Left hindlimb (tissue), 1 donor: ENCODE data around the gene SPO11.

Source experiments
- DNase-seq: peaks from one replicate; pipeline ENCODE4 v3.0.0-alpha.2; 2018

Gene SPO11

DNA sequence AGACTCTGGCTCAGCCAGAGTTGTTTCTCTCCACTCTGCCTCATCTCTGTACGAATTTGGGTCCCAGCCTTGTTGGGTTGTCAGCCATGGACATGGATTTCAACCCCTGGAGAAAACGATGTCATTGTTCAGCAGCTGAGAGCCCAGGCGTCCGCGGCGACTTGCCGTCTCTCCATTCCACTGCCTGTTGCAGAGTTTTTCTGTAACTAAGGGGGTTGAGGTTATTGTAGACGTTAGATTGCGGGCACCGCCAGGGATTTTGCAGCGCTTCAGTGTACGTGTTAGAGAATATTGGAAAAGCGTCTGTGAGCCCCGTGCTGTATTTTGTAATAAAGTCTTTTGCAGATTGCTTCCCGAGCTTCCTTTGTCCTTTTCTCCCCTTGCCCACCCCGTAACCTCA lies 48.5 kb downstream of the SPO11 start:
- no peak for DNase-seq

DNA sequence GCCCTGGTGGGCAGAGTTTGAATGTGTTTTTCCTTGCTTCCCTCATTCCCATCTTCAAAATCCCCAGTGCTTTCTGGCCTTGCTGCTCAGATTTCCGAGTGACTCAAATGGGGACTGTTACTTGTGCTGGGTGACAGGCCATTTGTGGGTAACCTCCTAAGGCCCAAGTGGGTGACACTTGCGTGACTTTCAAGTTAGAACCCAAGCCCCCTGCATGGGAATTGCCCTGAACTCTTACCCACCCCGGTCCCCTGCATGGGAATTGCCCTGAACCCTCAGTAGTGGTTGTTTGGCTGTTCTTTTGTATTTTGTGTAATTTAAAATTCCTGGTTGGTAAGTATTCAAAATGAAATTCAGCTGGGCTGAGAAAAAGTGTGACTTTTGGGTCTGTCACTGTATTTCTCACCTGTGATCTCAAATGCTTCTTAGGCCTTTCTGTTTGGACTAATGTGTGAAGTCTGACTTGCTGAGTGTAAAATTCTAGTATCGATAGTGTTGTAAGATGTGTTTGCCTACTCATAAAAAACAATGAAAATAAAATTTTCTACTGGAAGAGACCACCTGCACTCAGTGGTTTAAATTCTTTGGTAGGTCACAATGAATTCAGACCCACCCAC lies 49.2 kb downstream of the SPO11 start:
- no peak for DNase-seq

- DNase-seq = no peak
These were observed 49.7 kb downstream of the SPO11 start for GRCh38 chr20:57379263-57379647.

- no peak for DNase-seq
These were observed 50.6 kb downstream of the SPO11 start for GRCh38 chr20:57380081-57380750.

DNA sequence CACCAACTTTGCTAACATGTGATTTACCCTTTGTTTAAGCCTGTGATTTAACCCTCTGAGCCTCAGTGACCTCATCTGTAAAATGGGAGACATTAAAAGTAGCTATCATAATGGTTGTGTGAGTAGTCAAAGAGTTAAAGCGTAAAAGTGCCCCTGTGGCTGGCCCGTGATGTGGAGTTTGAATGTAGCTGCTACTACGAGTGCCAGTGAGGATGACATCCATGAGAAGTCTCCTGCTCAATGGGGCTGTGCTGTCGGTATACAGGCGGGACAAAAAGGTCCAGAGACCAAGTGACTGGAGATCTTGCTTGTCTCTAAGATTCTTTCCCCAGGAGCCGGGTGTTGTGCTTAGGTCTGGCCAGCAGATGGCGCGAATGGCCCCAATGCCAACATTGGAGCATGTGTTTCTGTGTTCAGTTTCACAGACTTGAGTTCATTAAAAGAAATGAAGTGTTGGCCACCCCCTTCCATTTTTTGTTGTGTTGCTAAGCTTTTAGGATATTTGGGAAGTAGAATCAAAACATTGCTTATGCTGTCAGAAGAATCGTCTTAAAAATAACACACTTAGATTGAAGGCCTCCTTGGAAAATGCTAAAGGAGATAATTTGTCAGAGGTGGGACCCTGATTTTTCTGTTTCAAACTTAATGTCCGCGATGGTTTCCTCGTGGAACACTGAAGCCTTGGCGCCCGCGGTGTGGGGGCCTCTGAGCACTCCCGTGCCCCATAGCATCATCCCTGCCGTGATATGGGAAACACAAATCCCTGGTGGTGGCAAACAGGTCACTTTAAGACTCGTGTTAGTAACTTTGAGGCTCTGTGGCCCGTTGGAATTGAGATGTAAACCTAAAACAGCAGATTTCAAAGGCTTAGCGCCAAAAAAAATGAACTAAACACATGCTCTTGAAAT lies 52.2 kb downstream of the SPO11 start:
- DNase-seq = peak; percentile 83

- no peak for DNase-seq
These were observed 52.9 kb downstream of the SPO11 start for GRCh38 chr20:57382516-57382915.

GRCh38 chr20:57383447-57384347 lies 54.1 kb downstream of the SPO11 start:
- no peak for DNase-seq

- DNase-seq = no peak
These were observed 54.9 kb downstream of the SPO11 start for GRCh38 chr20:57384486-57384885.

GRCh38 chr20:57384953-57385761 lies 55.6 kb downstream of the SPO11 start:
- no peak for DNase-seq

GRCh38 chr20:57385940-57386339 lies 56.3 kb downstream of the SPO11 start:
- DNase-seq = no peak

DNA sequence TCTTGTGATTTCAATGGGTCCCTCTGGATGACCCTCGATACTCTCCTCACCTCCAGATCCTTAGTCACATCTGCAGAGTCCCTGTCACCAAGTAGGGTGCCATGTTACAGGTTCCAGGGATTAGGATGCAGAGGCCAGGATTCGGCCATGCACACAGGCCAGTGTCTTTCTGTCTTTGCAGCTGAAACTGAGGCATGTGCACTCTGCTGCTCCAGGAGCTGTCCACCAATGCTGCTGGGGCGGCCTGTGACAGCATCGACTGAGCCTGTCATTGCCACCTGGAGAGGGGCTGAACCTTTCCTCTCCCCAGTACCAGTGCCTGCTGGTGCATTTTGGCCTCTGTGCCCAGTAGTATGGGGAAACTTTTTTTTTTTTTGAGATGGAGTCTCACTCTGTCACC lies 57.2 kb downstream of the SPO11 start:
- peak; percentile 18 for DNase-seq

GRCh38 chr20:57387463-57387862 lies 57.9 kb downstream of the SPO11 start:
- DNase-seq = peak; percentile 15

DNA sequence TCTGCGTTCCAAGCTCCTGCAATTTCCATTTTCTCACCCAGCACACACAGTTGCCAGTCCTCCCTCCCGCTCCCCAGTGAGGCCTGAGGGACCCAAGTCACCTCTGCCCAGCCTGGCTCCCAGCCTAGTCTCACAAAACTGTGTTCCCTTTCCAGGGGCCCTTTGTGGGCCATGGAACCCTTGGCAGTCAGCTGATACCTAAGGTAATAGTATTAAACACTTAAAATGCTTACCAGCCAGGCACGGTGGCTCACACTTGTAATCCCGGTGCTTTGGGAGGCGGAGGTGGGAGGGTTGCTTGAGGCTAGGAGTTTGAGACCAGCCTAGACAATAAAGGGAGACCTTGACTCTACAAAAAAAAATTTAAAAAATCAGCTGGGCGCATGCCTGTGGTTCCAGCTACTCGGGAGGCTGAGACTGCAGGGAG lies 58.4 kb downstream of the SPO11 start:
- DNase-seq = peak; percentile 22

- DNase-seq = peak; percentile 79
These were observed 59.5 kb downstream of the SPO11 start for GRCh38 chr20:57388953-57389694.

DNA sequence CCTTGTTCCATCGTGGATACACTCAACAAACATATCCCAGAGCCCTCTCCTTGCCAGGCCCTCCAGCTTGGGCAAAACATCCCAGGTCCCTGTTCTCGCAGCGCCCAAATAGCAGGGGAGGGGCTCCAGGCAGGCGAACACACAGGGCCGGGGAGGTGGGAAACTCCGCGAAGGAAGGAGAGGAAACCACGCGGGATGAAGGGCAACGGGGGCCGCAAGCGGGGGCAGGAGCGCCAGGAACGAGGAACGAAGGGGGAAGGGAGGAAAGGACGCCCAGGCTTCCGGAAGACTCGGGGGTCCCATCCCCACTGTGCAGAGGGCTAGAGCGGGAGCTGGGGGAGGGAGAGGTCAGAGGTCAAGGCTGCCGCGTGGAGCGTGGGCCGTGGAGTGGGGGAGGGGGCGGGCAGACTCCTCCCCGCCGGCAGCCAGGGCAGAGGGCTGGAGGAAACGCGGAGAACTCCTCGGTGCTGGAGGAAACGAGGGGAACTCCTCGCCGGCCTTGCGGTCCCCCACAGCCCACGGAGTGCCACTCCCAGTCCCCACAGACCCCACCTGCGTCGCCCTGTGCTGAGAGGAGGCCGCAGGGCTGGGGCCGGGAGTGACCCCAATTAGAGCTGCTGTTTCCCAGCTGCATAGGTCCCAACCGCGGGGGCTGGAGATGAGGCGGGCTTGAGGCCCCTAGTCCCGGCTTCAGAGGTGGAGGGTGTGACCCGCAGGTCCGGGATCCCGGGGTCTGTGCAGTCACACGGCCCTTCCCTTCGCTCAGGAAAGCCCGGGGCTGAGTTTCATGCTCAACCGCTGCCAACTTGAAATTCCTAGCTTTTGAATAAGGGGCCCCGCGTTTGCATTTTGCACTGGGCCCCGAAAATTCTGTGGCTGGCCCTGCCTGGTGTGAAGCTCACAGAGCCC lies 60.3 kb downstream of the SPO11 start:
- no peak for DNase-seq

DNA sequence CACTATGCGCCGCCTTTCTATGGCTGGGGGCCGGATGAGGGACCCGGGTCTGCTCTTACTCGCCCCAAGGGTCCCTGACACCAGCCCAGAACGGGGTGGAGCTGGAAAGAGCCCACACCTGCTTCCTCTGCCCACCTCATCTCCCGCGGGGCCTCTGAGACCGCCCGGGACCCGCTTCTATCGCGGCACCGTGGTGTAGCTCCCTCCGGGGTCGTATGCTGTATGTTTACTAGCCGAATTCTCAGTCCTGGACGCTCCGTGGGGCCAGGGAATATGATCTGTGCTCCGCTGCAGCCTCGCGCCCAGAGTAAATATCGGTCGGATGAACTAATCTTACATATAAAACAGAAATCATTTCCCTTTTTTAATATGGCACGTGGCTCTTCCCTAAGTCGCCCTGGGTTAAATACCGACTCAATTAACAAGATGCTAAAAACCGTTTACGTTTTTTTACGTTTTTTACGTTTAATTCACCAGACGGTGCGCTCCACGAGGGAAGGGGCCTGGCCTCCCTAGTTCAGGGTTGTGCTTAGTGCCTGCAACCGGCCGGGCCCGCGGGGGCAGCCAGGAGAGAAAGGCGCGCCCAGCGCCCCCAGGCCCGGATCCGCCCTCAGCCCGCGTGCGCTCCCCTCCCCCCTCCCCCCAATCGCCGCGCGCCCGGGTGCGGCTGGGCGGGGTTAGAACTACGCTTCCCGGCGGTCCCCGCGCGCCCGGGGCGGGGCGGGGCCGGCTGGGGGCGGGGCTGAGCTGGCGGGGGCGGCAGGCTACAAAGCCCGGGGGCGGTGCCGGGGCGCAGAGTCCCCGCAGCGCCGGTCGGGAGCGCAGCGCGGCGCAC lies 61.2 kb downstream of the SPO11 start, which contains the start of gene RBM38:
RBM38 (plus strand) TSS at position 793 of the 835 bp plus-strand sequence. CDS start 186 bp downstream, outside the sequence.
- DNase-seq = peak; percentile 86

GRCh38 chr20:57391439-57392301 lies 62.1 kb downstream of the SPO11 start:
- DNase-seq = no peak
